ENCODE results near the gene RTN4R. TPM values are rescaled to one million over a fixed set of nuclear protein-coding genes. Genes with fewer than 3 reads are reported as not detected.
"Not testable (repeated sequence)": the region's sequence is repeated elsewhere in the genome, so short reads cannot be mapped to it uniquely, and the experiment has no call there.

Gene RTN4R
- total RNA-seq, 2 experiments from 2014 or later = 3.1 to 4.0 TPM

DNA sequence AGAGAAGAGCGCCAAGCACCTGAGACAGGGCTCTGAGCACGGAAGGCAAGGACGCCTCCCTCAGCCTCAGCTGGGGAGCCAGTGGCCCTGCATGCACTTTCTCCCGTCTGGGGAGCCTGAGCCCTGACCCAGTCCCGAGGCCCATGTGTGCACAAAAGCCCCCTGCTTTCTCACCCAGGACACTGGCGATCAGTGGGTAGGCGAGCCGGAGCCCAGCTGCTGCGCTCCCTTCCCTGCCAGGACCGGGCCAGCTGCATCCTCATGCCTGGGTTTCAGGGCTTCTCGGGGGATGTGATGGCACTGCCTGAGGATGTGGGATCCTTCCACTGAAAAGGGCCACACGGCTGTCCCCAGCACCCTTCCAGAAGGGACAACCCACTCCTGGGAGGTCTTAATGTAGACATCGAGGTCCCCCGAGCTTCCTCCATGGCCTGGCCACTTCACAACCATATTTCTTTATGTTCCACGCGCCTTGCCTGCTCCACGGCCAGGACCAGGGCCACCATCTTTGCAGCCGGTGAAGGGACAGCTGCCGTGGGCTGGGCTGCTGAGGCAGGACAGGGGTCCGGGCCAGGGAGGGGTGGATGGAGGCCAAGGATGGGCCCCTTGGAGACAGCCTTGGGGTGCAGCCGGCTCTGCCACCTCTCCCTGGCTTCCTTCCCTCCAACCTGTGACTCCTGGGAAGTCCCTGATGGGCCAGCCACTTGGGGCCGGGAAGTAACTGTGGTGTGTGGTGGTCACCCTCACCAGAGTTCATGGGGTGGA, 10.8 kb upstream of the RTN4R start:
- not testable (repeated sequence) for H3K4me1 Mint-ChIP-seq

DNA sequence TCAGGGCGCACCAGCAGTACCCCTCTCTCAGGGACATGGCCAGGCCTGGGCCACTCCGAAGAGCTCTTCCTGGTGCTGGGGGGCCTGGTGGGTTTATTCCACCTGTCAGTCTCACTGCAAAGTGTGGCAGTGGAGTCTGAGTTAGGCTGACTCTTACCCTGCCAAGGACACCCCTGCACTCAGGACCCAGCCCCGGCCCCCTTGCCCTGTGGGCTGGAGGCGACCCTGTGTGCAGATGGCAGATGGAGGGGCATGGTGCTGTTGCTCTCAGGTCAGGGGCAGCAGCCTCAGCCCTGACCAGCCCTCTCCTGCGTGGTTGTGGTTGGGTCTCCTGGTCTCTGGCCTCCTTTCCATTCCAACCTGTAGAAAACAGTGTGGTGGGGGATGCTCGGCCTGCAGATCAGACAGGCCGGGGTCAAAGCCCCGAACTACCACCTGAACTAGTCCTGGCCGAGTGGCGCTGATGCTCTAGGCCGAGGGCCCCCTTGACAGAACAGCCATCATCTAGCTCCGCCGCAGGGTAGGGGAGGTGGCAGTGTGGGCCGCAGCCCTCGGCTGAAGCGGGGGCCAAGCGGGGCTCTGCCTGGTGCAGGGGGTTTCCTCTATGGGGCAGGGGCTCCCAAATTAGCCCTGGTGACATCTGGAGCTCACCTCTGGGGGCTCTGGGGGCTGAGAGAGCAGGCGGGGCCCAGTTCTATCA, 10.0 kb upstream of the RTN4R start:
- H3K9me3 Mint-ChIP-seq; H3K27me3 Mint-ChIP-seq; H3K4me1 Mint-ChIP-seq; H3K36me3 Mint-ChIP-seq (ENCODE audit: low read depth); H3K27ac Mint-ChIP-seq; H3K4me3 Mint-ChIP-seq; CTCF ChIA-PET; POLR2A ChIA-PET; DNase-seq: not testable (repeated sequence)

More for the DNA sequence above, 10.8 kb upstream of the RTN4R start:
- H3K4me3 Mint-ChIP-seq; CTCF ChIA-PET; H3K36me3 Mint-ChIP-seq (ENCODE audit: low read depth); DNase-seq; H3K27me3 Mint-ChIP-seq; H3K9me3 Mint-ChIP-seq; POLR2A ChIA-PET; H3K27ac Mint-ChIP-seq: not testable (repeated sequence)

DNA sequence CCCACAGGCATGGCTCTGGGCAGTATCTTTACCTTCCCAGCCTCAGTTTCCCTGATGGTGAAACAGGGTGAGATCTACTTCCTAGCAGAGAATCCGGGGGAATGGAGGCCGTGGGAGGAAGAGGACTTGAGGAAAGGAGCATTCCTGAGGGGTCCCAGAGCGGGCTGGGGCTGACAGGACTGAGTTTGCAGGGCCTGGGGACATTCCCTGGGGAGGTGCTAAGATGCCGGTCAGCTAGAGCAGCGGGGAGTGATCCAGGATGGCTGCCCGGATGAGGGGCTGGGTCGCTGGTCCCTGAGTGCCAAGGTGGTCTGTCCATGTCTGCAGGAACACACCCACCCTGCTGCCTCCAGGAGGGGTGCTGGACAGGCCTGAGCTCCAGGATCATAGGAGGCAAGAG, 8.3 kb upstream of the RTN4R start:
- Mint-ChIP-seq H3K36me3 (ENCODE audit: low read depth) (no peaks in the 10 kb centered on the region), H3K4me1 (no peaks in the 10 kb centered on the region), H3K27me3 (no peaks in the 10 kb centered on the region), H3K9me3 (no peaks in the 10 kb centered on the region), H3K4me3 (no peak overlapping the region), H3K27ac (no peak overlapping the region)
- ChIA-PET POLR2A (no interaction called here), CTCF (interaction anchor here (1.8 kb wide), 1 partner anchor 120 kb away, joined by 4 read pairs; no protein-coding TSS in a partner anchor)
- DNase-seq = no peak

DNA sequence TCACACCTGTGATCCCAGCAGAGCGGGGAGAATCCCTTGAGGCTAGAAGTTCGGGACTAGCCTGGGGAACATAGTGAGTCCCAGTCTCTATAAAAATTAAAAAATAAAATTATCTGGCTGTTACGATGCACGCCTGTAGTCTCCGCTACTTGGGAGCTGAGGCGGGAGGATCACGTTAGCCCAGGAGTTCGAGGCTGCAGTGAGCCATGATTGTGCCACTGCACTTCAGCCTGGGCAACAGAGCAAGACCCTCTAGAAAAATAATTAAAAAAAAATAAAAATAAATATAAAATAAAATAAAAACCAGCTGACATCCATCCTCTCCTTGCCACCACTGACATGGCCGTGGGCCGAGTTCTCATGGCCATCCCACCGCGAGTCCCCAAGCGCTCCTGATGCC, 7.7 kb upstream of the RTN4R start:
- Mint-ChIP-seq H3K36me3 (ENCODE audit: low read depth) (no peaks in the 10 kb centered on the region), H3K9me3 (no peaks in the 10 kb centered on the region), H3K27me3 (no peaks in the 10 kb centered on the region), H3K27ac (no peak overlapping the region), H3K4me3 (no peak overlapping the region), H3K4me1 (no peaks in the 10 kb centered on the region)
- CTCF ChIA-PET = interaction anchor here (1.8 kb wide), 1 partner anchor 119 kb away, joined by 4 read pairs; no protein-coding TSS in a partner anchor
- POLR2A ChIA-PET = no interaction called here
- no peak for DNase-seq

DNA sequence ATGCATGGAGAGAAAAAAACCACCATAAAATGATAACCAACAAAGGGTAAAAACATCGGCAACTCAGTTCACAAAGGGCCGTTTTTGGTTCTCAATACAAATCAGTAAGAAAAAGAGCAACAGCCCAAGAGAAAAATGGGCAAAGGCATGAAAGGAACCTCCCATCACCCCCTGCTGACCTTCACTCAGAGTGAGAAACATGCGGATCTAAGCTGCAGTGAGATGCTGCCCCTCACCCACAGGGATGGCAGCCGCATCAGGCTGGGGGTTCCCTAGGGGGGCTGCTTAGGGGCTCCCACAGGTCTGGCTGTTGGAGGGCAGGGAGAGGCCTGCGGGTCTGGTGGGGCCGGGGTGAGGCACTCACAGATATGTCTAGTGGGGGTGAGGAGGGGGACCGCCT, 7.2 kb upstream of the RTN4R start:
- POLR2A ChIA-PET; H3K27ac Mint-ChIP-seq; H3K27me3 Mint-ChIP-seq; H3K4me3 Mint-ChIP-seq; H3K4me1 Mint-ChIP-seq; DNase-seq; H3K36me3 Mint-ChIP-seq (ENCODE audit: low read depth); H3K9me3 Mint-ChIP-seq: not testable (repeated sequence)
- CTCF ChIA-PET = interaction anchor here (1.8 kb wide), 1 partner anchor 118 kb away, joined by 4 read pairs; no protein-coding TSS in a partner anchor

DNA sequence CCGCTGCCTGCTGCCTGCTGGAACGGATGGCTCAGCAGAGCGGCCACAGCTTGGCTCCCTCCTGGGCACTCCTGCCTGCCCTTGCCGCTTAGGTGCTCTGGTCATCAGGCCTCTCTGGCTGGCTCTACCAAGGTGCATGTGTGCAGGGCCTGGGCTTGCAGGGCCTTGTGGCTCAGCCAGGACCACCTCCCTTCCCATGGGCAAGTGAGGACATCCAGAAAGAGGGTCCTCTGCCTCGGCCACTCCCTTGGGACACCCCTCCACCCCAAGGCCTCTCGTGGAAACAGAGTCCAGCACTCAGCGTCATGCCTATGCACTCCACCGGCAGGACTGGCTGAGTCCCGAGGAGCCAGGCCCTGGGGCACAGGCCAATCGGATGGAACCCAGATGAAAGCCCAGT, 6.3 kb upstream of the RTN4R start:
- H3K4me1 Mint-ChIP-seq; H3K27me3 Mint-ChIP-seq; H3K4me3 Mint-ChIP-seq; POLR2A ChIA-PET; H3K9me3 Mint-ChIP-seq; H3K27ac Mint-ChIP-seq; CTCF ChIA-PET; H3K36me3 Mint-ChIP-seq (ENCODE audit: low read depth); DNase-seq: not testable (repeated sequence)

DNA sequence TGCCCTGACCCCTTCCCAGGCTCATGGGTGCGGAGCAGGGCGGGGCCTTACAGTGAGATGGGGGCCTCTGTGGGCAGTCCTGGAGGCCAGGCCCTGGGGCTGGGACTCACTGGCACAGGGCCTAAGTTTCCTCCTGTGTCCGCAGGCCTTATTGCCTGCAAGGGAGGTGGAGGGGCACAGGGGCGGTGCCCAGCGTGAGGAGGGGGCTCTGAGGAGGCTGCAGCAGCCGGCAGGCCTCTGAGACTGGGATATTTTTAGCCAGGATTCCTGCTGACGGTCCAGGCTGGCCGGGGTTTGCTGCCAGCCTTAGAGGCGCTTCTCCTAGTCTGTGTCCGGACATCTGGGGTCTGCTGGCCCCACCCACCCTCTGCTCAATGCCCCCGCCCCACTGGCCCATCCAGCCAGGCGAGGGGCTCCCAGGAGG, 5.7 kb upstream of the RTN4R start:
- Mint-ChIP-seq H3K36me3 (ENCODE audit: low read depth) (no peaks in the 10 kb centered on the region), H3K4me1 (peaks cover under 1% of the 10 kb centered on the region)
- POLR2A ChIA-PET = no interaction called here

DNA sequence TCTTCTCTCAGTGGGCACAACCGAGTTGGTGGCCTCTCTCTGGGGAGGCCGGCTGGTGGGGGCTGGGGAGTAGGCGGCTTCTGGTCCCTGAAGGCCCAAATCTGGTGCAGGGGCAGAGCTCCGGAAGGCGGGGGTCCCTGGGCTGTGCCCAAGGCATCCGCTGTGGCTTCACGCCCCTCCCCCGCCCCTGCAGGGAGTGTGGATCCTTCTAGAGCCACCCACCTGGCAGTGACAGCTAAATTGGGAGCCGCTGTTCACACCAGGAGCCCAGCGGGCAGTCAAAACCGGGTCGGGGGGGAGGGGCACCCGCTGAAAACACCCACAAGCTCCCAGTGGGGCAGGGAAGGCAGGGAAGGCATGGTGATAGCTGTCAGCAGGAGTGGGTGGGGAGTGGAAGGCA, 4.6 kb upstream of the RTN4R start:
- Mint-ChIP-seq H3K36me3 (ENCODE audit: low read depth) (no peaks in the 10 kb centered on the region), H3K27ac (no peak overlapping the region), H3K4me1 (peaks cover 2% of the 10 kb centered on the region), H3K4me3 (no peak overlapping the region), H3K9me3 (no peaks in the 10 kb centered on the region), H3K27me3 (peaks cover 2% of the 10 kb centered on the region)
- CTCF ChIA-PET = no interaction called here
- DNase-seq = no peak
- POLR2A ChIA-PET = no interaction called here

More for the DNA sequence above, 5.7 kb upstream of the RTN4R start:
- H3K4me3 Mint-ChIP-seq = no peak overlapping the region
- no peak overlapping the region for H3K27ac Mint-ChIP-seq
- H3K9me3 Mint-ChIP-seq = no peaks in the 10 kb centered on the region
- CTCF ChIA-PET = no interaction called here
- peaks cover under 1% of the 10 kb centered on the region for H3K27me3 Mint-ChIP-seq
- no peak for DNase-seq

DNA sequence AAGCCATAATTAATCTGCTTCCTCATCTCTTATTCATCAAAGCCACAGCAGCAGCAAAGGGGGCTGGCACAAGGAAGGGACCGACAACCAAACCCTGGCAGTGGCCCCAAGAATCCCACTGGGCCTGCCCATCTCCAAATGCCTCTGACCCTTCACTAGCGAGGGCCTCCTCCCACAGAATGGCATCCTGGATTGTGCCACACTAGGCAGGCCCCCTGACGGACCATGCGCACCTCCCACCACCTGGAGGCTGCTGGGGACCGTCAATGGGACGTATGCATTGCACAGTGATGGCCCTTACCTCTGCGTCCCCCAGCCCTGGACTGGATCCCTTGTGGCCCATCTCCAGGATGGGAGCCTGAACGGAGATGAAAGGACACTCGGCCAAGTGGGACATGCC, 4.1 kb upstream of the RTN4R start:
- Mint-ChIP-seq H3K27me3 (peaks cover 2% of the 10 kb centered on the region), H3K4me1 (peaks cover 2% of the 10 kb centered on the region), H3K27ac (no peak overlapping the region), H3K9me3 (no peaks in the 10 kb centered on the region), H3K4me3 (no peak overlapping the region), H3K36me3 (ENCODE audit: low read depth) (no peaks in the 10 kb centered on the region)
- ChIA-PET POLR2A (no interaction called here), CTCF (no interaction called here)
- no peak for DNase-seq

DNA sequence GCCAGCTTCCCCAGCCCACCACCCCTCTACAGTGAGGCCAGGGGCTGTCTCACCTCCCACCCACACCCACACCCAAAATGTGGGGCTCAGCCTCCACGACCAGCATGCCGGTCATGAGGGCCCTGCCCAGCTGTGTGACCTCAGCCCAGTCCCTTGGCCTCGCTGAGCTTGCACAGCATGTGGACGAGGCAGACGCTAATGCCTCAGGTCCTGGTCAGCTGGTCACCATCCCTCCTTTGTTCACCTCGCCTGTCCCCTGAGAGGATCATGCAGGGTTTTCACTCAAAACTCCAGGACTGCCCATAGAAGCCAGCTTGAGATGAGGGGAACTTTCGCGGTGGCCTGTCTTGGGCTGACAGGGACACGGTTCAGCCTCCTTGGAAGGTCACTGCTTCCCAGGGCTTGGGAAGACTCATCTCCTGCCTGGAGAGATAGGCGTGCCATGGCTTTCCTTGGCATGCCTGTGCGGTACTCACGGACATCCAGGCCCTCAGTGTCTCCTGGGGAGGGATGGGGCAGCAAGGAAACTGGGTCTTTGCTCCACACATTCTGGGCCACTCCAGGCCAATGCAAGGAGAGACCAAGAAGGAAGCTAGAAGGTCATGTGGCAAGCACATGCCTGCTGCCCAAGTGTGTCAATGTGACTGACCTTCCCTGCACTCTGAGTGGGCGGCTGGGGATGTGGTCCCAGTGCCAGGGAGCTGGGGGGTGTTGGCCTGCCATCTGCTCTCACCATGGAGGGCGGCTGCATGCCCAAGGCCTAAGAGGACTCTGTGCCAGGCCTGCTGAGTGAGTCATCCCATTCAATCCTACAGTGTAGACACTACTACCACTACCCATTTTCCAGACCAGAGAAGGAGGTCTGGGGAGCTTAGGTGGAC, 3.2 kb upstream of the RTN4R start:
- no peak for DNase-seq
- Mint-ChIP-seq H3K9me3 (no peaks in the 10 kb centered on the region), H3K4me3 (no peak overlapping the region), H3K36me3 (ENCODE audit: low read depth) (no peaks in the 10 kb centered on the region), H3K27me3 (peaks cover 9% of the 10 kb centered on the region), H3K27ac (no peak overlapping the region), H3K4me1 (peaks cover 4% of the 10 kb centered on the region)
- ChIA-PET CTCF (no interaction called here), POLR2A (no interaction called here)

DNA sequence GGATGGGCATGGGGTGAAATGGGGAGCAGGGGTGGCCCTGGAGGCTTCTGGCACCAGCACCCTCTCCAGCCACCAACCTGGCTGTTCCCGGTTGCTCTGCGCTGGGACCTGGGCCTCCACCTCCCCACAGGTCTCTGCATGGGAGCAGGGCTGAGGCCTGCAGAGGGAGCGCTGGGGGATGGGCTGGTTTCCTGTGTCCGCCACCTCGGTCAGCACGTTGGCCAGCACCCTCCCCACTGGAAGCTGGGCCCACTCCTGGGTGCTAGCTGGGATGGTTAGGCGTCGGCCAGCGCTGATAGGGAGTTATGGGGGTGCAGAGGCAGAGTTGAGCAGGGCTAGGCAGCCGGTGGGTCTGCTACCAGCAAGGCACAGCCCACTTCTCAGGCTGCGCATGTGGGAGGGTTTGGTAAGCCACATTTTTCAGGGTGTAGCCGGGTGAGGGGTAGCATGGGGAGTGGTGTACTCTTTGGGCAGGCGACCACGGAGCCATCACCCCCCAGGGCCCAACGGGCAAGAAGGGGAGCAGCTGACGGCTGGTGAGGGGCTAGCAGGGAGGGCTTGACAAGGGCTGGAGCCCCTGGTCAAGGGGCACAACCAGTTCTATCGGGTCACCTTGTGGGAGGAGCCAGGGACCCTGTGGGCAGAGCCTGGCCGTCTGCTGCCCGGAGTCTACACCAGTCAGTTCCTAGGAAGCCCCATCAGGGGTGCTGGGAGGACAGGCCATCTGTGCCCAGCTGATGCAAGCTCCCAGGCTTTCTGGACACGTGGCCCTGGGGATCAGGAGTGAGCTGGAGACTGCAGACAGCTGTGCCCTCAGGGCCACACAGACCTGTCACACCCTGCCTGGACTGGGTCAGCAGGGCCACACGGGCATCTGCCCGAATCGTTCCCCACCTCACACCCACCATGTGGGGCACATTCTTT, 2.3 kb upstream of the RTN4R start:
- H3K27me3 Mint-ChIP-seq; H3K27ac Mint-ChIP-seq; H3K9me3 Mint-ChIP-seq; H3K4me1 Mint-ChIP-seq; POLR2A ChIA-PET; DNase-seq; H3K36me3 Mint-ChIP-seq (ENCODE audit: low read depth); H3K4me3 Mint-ChIP-seq: not testable (repeated sequence)
- CTCF ChIA-PET = interaction anchor here (1.5 kb wide), 1 partner anchor 10 kb away, joined by 3 read pairs; no protein-coding TSS in a partner anchor

DNA sequence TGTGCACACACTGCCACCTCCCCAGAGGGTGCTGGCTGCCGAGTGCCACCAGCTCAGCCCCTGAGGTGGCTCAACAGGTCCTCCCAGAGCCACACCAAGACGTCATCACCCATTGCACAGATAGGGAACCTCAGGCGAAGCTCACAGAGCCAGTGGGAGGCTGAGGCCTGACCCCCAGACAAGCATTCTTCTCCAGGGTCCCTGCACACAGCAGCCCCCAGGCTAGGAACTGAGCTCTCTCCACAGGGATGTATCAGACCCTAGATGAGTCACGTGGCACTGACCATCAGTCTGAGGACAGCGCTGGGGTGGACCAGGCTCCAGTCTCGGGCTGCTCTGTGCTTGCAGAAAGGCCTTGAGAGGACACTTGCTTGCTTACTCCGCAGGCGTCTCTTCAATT, 1.6 kb upstream of the RTN4R start:
- DNase-seq; POLR2A ChIA-PET; H3K4me1 Mint-ChIP-seq; H3K36me3 Mint-ChIP-seq (ENCODE audit: low read depth); H3K27me3 Mint-ChIP-seq; H3K27ac Mint-ChIP-seq; H3K9me3 Mint-ChIP-seq: not testable (repeated sequence)
- CTCF ChIA-PET = interaction anchor here (1.5 kb wide), 1 partner anchor 9 kb away, joined by 3 read pairs; no protein-coding TSS in a partner anchor
- H3K4me3 Mint-ChIP-seq = peak overlapping the region; percentile 10

All from activated CD4-positive, alpha-beta T cell treated with anti-CD3 and anti-CD28 coated beads, Interleukin-2, amount 10 ng/mL, durations not matched to agents 7 days and 5 days (primary cell).